Smooth muscle cell of the pulmonary artery (primary cell): ENCODE measurements around the gene RFC2. TPM values are rescaled to one million over a fixed set of nuclear protein-coding genes. Genes with fewer than 3 reads are reported as not detected.

Source experiments
- total RNA-seq: library from RNA; depleted of rRNA; stranded (reverse); fragments of >200 nt; gene quantifications from 2 replicates; pipeline ENCODE4 v1.2.3, GENCODE V29; 2014

The RFC2 gene
- 8.3 and 8.9 TPM in 2 replicates for total RNA-seq

GRCh38 chr7:74254129-74254857 is at the start of gene RFC2:
Gene RFC2 (minus strand): TSS chr7:74254399. CDS start chr7:74254383, 16 bp downstream.

GRCh38 chr7:74289018-74289658 is 34.9 kb upstream of the RFC2 start, which contains the start of gene CLIP2:
Gene CLIP2 (plus strand): TSS chr7:74289407. CDS start chr7:74317547, 28,140 bp downstream.

Other genes starting within 250 kb of the RFC2 start
- 82.6 and 158 TPM in 2 replicates for gene ELN, start 226.2 kb downstream of the RFC2 start, total RNA-seq
- gene LIMK1, start 170.6 kb downstream of the RFC2 start, total RNA-seq = 22.2 and 44.8 TPM in 2 replicates
- gene EIF4H, start 80.0 kb downstream of the RFC2 start, total RNA-seq = 489 and 502 TPM in 2 replicates
- 0.30 and 0.33 TPM in 2 replicates for gene LAT2, start 44.4 kb downstream of the RFC2 start, total RNA-seq
- 78.6 and 80.5 TPM in 2 replicates for gene CLIP2, start 35.0 kb upstream of the RFC2 start, total RNA-seq
- gene GTF2IRD1, start 199.5 kb upstream of the RFC2 start, total RNA-seq = 8.5 and 18.9 TPM in 2 replicates